Common myeloid progenitor, CD34-positive (primary cell): ENCODE results near the gene LENG9.

Source experiments
- CTCF ChIA-PET: fragments of 350-600 bp; sonication (Branson Sonifier 250); formaldehyde crosslinking; loops from one replicate; lab custom pipeline; 2021; ENCODE audit warnings: antibody characterized with exemption; lab: Charles Lee
- POLR2A ChIA-PET: fragments of 350-600 bp; sonication (Branson Sonifier 250); formaldehyde crosslinking; loops from one replicate; lab custom pipeline; 2021; ENCODE audit warnings: antibody characterized with exemption; lab: Charles Lee
- DNase-seq, 3 donors: peaks; one replicate each; pipeline versions ENCODE4 v3.0.0 to v3.0.0-alpha.2; 2013
- H3K27ac ChIP-seq, 2 experiments: 1 replicate in 1 of 2; 2 replicates in 1 of 2; pipeline ENCODE4 v1.7.0; 2013; ENCODE audit warnings: inconsistent platforms in 2 of 2, low read length in 2 of 2, mild to moderate bottlenecking in 2 of 2, low read depth in 1 of 2, moderate library complexity in 1 of 2; ENCODE audit not compliant: severe bottlenecking in 2 of 2, insufficient read depth in 1 of 2, poor library complexity in 1 of 2
- H3K27me3 ChIP-seq, 5 experiments: replicated peaks in 2 of 5; 1 replicate in 3 of 5; 2 replicates in 2 of 5; pipeline versions ENCODE4 v1.6.1 to v1.7.0; 2013; ENCODE audit warnings: low read length in 4 of 5, mild to moderate bottlenecking in 2 of 5, moderate library complexity in 2 of 5, inconsistent platforms in 1 of 5; ENCODE audit not compliant: insufficient read depth in 5 of 5, control insufficient read depth in 4 of 5
- H3K36me3 ChIP-seq, 4 experiments: 1 replicate in 2 of 4; 2 replicates in 2 of 4; pipeline versions ENCODE4 v1.6.1 to v1.7.0; 2013; ENCODE audit warnings: low read length in 3 of 4, control low read depth in 1 of 4, mild to moderate bottlenecking in 1 of 4; ENCODE audit not compliant: control insufficient read depth in 4 of 4, insufficient read depth in 4 of 4
- H3K4me1 ChIP-seq, 4 experiments: 1 replicate in 3 of 4; 2 replicates in 1 of 4; pipeline versions ENCODE4 v1.6.1 to v1.7.1; 2013; ENCODE audit warnings: low read length in 3 of 4, mild to moderate bottlenecking in 3 of 4, control low read depth in 1 of 4, inconsistent platforms in 1 of 4, moderate library complexity in 1 of 4; ENCODE audit not compliant: control insufficient read depth in 4 of 4, insufficient read depth in 4 of 4; ENCODE audit errors: control extremely low read depth in 1 of 4
- H3K4me3 ChIP-seq, 7 experiments: 1 replicate in 4 of 7; 2 replicates in 3 of 7; pipeline versions ENCODE4 v1.5.1 to v1.7.0; 2013; ENCODE audit warnings: mild to moderate bottlenecking in 7 of 7, low read length in 6 of 7, moderate library complexity in 6 of 7, inconsistent platforms in 2 of 7, low read depth in 2 of 7, control low read depth in 1 of 7; ENCODE audit not compliant: insufficient read depth in 4 of 7, control insufficient read depth in 1 of 7; ENCODE audit errors: extremely low read depth in 1 of 7
- H3K9me3 ChIP-seq, 5 experiments: 1 replicate in 4 of 5; 2 replicates in 1 of 5; pipeline versions ENCODE4 v1.6.1 to v1.7.1; 2013; ENCODE audit warnings: low read length in 4 of 5, mild to moderate bottlenecking in 2 of 5, inconsistent platforms in 1 of 5, low read depth in 1 of 5, moderate library complexity in 1 of 5; ENCODE audit not compliant: control insufficient read depth in 4 of 5, insufficient read depth in 2 of 5; ENCODE audit errors: control extremely low read depth in 1 of 5
- WGBS: methylation state at CpG from one replicate; pipeline ENCODE4 v1.1.5; 2013; ENCODE audit not compliant: insufficient coverage; 5-methylcytosine and 5-hydroxymethylcytosine counted together

The LENG9 gene

GRCh38 chr19:54428323-54429175, 35.0 kb downstream of the LENG9 start:
- Histone ChIP-seq H3K36me3 (no peaks in the 10 kb centered on the region), H3K27ac (no peak overlapping the region), H3K9me3 (no peaks in the 10 kb centered on the region), H3K4me3 (no peak overlapping the region), H3K4me1 (peaks cover 0 to 11% (median 8%) of the 10 kb centered on the region in 4 experiments), H3K27me3 (peaks cover 0 to 22% (median 5%) of the 10 kb centered on the region in 5 experiments)
- WGBS = 89% methylated on average over 7 of the region's 11 CpGs
- ChIA-PET POLR2A (no interaction called here), CTCF (interaction anchor here (1.4 to 7.3 kb wide), 2 partner anchors 11 to 12 kb away, joined by 3 to 45 read pairs; no protein-coding TSS in a partner anchor)
- DNase-seq = no peak

DNA sequence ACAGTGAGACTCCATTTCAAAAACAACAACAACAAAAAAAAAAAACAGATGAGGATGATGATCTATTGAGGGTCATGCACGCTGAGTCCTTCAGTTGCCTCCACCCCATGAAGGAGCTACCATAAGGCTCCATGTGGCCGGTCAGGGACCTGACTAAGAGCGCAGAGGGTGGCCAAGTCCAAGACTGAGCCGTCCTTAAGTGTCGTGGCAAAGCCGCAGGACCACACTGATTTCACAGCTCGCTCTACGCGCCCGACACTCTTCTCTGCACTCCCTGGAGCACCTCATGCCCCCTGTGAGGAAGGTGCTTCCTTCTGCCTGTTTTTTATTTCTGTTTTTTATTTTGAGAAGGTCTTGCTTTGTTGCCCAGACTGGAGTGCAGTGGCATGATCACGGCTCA, 36.0 kb downstream of the LENG9 start:
- H3K27me3 ChIP-seq = peaks cover 0 to 22% (median 5%) of the 10 kb centered on the region in 5 experiments
- DNase-seq = no peak
- peaks cover 0 to 11% (median 8%) of the 10 kb centered on the region in 4 experiments for H3K4me1 ChIP-seq
- no peaks in the 10 kb centered on the region for H3K9me3 ChIP-seq
- CTCF ChIA-PET = interaction anchor here (1.4 to 7.3 kb wide), 2 partner anchors 11 to 12 kb away, joined by 3 to 45 read pairs; no protein-coding TSS in a partner anchor
- H3K36me3 ChIP-seq = no peaks in the 10 kb centered on the region
- 78% methylated on average over 7 of the region's 11 CpGs for WGBS
- H3K4me3 ChIP-seq = no peak overlapping the region
- POLR2A ChIA-PET = no interaction called here
- no peak overlapping the region for H3K27ac ChIP-seq

- WGBS = 76% methylated on average over 13 of the region's 17 CpGs
- ChIA-PET CTCF (interaction anchor here (7.3 kb wide), 1 partner anchor 13 kb away, joined by 45 read pairs; no protein-coding TSS in a partner anchor), POLR2A (interaction anchor here (0.7 kb wide), 1 partner anchor 216 kb away, joined by 3 read pairs; no protein-coding TSS in a partner anchor)
Measured at GRCh38 chr19:54426291-54426931, 37.2 kb downstream of the LENG9 start.

DNA sequence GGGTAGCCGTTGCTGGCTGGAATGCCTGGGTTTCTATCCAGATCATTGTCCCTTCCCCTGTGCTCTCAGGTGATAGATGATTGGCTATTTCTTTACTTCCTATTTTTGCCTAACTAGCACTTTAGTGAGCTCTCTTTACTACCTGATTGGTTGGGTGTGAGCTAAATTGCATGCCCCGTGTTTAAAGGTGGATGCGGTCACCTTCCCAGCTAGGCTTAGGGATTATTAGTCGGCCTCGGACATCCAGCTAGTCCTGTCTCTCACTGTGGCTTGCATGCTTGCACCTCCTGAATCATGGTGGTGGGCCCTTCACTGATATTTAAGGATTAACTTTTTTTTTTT, 38.2 kb downstream of the LENG9 start:
- ChIA-PET CTCF (interaction anchor here (0.7 to 7.3 kb wide), 4 partner anchors 10 to 112 kb away, joined by 3 to 45 read pairs (median 3); partner anchors contain the start of genes LILRA5 and TTYH1), POLR2A (interaction anchor here (0.7 kb wide), 1 partner anchor 215 kb away, joined by 3 read pairs; no protein-coding TSS in a partner anchor)
- 52% methylated on average over 4 of the region's 5 CpGs for WGBS
- H3K4me1 ChIP-seq = peaks cover 0 to 6% (median 5%) of the 10 kb centered on the region in 4 experiments
- H3K36me3 ChIP-seq = no peaks in the 10 kb centered on the region
- H3K27ac ChIP-seq = no peak overlapping the region
- H3K27me3 ChIP-seq = peaks cover 0 to 22% (median 5%) of the 10 kb centered on the region in 5 experiments
- H3K4me3 ChIP-seq = no peak overlapping the region
- no peaks in the 10 kb centered on the region for H3K9me3 ChIP-seq
- no peak for DNase-seq

More at GRCh38 chr19:54426291-54426931, 37.2 kb downstream of the LENG9 start:
- H3K4me3 ChIP-seq = no peak overlapping the region
- no peak for DNase-seq
- peaks cover 0 to 22% (median 5%) of the 10 kb centered on the region in 5 experiments for H3K27me3 ChIP-seq
- H3K36me3 ChIP-seq = no peaks in the 10 kb centered on the region
- peaks cover 0 to 11% (median 8%) of the 10 kb centered on the region in 4 experiments for H3K4me1 ChIP-seq
- H3K9me3 ChIP-seq = no peaks in the 10 kb centered on the region
- H3K27ac ChIP-seq = no peak overlapping the region

DNA sequence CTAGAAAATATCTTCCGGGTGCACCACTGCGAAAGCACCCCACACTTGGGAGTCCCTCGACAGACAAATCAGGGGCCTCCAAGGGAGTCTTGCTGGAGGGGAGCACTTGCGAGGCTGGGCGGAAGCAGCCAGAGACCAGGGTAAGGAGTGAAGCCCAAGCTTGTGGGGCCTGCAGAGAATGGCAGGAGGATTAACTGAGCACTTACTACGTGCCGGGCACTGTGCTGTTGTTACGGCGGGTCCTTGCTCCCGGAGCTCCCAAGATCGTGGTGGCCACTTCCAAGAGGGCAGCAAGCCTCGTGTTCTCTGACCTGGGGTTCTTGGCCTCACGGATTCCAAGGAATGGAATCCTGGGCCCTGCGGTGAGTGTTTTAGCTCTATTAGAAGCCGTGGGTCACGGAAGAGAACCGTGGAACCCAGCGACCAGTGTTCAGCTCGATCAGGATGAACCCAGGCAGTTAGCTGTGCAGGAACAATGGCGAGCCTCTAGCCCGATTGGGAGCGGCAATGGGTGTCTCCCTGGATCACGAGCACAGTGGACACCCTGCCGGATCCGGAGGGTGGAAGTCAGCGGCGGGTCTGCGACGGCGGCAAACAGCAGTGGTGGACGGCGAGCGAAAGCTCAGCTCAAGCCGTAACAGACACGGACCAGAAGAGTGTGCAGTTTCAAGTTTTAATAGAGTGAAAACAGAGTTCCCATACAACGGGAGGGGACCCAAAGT, 38.8 kb downstream of the LENG9 start:
- no peak for DNase-seq
- peaks cover 0 to 22% (median 4%) of the 10 kb centered on the region in 5 experiments for H3K27me3 ChIP-seq
- POLR2A ChIA-PET = no interaction called here
- no peaks in the 10 kb centered on the region for H3K9me3 ChIP-seq
- WGBS = 91% methylated on average over 30 of the region's 36 CpGs
- H3K27ac ChIP-seq = no peak overlapping the region
- no peak overlapping the region for H3K4me3 ChIP-seq
- peaks cover 0 to 2% (median under 1%) of the 10 kb centered on the region in 4 experiments for H3K4me1 ChIP-seq
- CTCF ChIA-PET = interaction anchor here (0.7 to 7.3 kb wide), 5 partner anchors 9 to 112 kb away, joined by 3 to 45 read pairs (median 3); partner anchors contain the start of genes LILRA5 and TTYH1
- H3K36me3 ChIP-seq = no peaks in the 10 kb centered on the region

GRCh38 chr19:54424201-54424600, 39.4 kb downstream of the LENG9 start:
- 88% methylated on average over 11 of the region's 14 CpGs for WGBS
- H3K27me3 ChIP-seq = peaks cover 0 to 20% (median 0%) of the 10 kb centered on the region in 5 experiments
- DNase-seq = no peak
- ChIA-PET POLR2A (no interaction called here), CTCF (interaction anchor here (0.9 to 7.3 kb wide), 3 partner anchors 8 to 53 kb away, joined by 3 to 45 read pairs (median 4); no protein-coding TSS in a partner anchor)
- no peak overlapping the region for H3K4me3 ChIP-seq
- H3K27ac ChIP-seq = no peak overlapping the region
- H3K9me3 ChIP-seq = no peaks in the 10 kb centered on the region
- H3K4me1 ChIP-seq = peaks cover 0 to 2% (median 0%) of the 10 kb centered on the region in 4 experiments
- no peaks in the 10 kb centered on the region for H3K36me3 ChIP-seq
